HFFc6 (cell line): ENCODE measurements around the gene MRTFA. TPM values are rescaled to one million over a fixed set of nuclear protein-coding genes. Genes with fewer than 3 reads are reported as not detected.
"Not testable (repeated sequence)": the region's sequence is repeated elsewhere in the genome, so short reads cannot be mapped to it uniquely, and the experiment has no call there.

Source experiments
- DNase-seq: peaks from one replicate; pipeline ENCODE4 v3.0.0-alpha.2; 2018
- H3K27ac Mint-ChIP-seq: 2 replicates; pipeline ENCODE4 v1.8.0; 2020; ENCODE audit warnings: mild to moderate bottlenecking, mixed read lengths
- H3K27me3 Mint-ChIP-seq: 2 replicates; pipeline ENCODE4 v1.8.0; 2021; ENCODE audit warnings: mild to moderate bottlenecking, moderate library complexity, mixed read lengths; ENCODE audit not compliant: insufficient read depth
- H3K36me3 Mint-ChIP-seq: 2 replicates; pipeline ENCODE4 v1.8.0; 2021; ENCODE audit warnings: low read depth, mixed read lengths
- H3K4me1 Mint-ChIP-seq: 2 replicates; pipeline ENCODE4 v1.8.0; 2020; ENCODE audit warnings: low read depth, mixed read lengths
- H3K4me3 Mint-ChIP-seq: 2 replicates; pipeline ENCODE4 v1.8.0; 2020; ENCODE audit warnings: mild to moderate bottlenecking, moderate library complexity, mixed read lengths
- H3K9me3 Mint-ChIP-seq: 2 replicates; pipeline ENCODE4 v1.8.0; 2020; ENCODE audit warnings: mild to moderate bottlenecking, mixed read lengths
- CTCF ChIP-seq: fragments of 200-600 bp; sonication (generic); IDR thresholded peaks from 2 replicates; pipeline ENCODE4 v1.5.0; 2021; ENCODE audit warnings: antibody characterized with exemption, mild to moderate bottlenecking
- total RNA-seq, 6 experiments: library from RNA; stranded (reverse); fragmentation: NEBNext Ultra II Directional; extraction: Animal tissue kit (Norgen Biotek cat#: 25700); gene quantifications; 2 replicates in 1 of 6; 3 replicates in 5 of 6; pipeline ENCODE4 v1.2.3, GENCODE V29; 2021

Gene MRTFA
- total RNA-seq, 6 experiments from 2014 or later = 36.4 to 48.7 (median 42.2) TPM

GRCh38 chr22:40533712-40534378 lies 102.7 kb downstream of the MRTFA start:
- Mint-ChIP-seq H3K9me3 (no peaks in the 10 kb centered on the region), H3K27ac (peak overlapping the region; percentile 85), H3K4me3 (peak overlapping the region; percentile 89), H3K27me3 (no peaks in the 10 kb centered on the region), H3K36me3 (no peaks in the 10 kb centered on the region; the same call in 1 of the 2 replicates), H3K4me1 (peaks cover 64% of the 10 kb centered on the region)
- no peak for TF ChIP-seq CTCF
- DNase-seq = peak; percentile 60

DNA sequence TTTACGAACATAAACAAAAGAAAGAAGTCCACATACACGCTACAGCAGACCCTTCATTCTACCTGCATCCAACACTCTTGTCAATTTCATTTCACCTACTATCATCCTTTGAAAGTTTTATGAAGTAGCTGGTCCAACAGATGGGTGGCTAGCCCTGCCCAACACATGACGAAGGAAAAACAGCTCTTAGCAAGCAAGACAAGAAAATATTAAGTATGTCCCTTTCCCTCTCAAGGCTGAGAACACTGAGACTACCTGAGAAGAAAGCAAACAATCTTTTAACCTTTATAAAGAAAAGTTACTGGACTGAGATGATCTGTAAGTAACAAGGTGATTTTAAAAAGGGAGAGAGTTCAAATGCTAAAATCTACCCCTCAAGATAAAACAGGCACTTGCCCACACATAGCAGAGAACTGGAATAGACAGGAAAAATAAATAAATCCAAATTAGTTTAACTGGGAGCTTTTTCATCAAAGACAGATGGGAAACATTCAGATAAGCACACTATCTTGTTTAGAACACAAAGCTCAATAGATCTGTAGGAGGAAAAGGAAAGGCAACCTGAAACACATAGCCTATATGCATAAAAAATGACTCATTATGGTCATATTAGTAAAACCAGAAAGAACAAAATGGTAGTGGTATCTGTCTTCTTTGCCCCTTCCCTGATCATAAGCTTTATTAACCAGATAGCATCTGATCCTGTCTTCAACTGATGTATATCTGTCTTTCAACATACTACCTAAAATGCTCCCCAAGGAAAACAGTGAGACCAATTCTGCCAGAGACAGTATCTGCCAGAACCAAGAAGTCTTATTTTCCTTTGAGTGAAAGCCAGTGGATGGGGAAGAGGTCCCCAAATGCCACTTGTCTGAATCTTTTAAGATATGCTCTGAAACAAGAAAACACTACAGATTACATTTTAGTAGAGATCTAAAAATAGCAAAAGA lies 104.3 kb downstream of the MRTFA start:
- Mint-ChIP-seq H3K27ac (peak overlapping the region; percentile 36), H3K4me3 (peak overlapping the region; percentile 89)
- TF ChIP-seq CTCF = no peak

DNA sequence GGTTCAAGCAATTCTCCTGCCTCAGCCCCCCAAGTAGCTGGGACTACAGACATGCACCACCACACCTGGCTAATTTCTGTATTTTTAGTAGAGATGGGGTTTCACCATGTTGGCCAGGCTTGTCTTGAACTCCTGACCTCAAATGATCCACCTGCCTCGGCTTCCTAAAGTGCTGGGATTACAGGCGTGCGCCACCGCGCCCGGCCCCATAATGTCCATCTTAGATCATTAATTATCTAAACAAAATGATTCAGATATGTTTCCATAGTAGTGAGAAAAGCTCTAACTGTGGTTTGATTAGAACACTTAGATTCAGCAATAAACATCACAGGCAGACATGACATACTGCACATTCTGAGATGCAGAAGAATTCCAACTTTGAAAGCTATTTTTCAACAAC lies 106.1 kb downstream of the MRTFA start:
- H3K9me3 Mint-ChIP-seq, H3K27me3 Mint-ChIP-seq, H3K36me3 Mint-ChIP-seq, DNase-seq, H3K4me3 Mint-ChIP-seq, H3K27ac Mint-ChIP-seq: not testable (repeated sequence)
- peaks cover 94% of the 10 kb centered on the region for H3K4me1 Mint-ChIP-seq

More for the DNA sequence above, 104.3 kb downstream of the MRTFA start:
- no peak for DNase-seq
- Mint-ChIP-seq H3K9me3 (no peaks in the 10 kb centered on the region), H3K27me3 (no peaks in the 10 kb centered on the region), H3K36me3 (peaks cover 4% of the 10 kb centered on the region), H3K4me1 (peaks cover 81% of the 10 kb centered on the region)

- Mint-ChIP-seq H3K4me1 (peaks cover 94% of the 10 kb centered on the region), H3K36me3 (peaks cover 4% of the 10 kb centered on the region), H3K27me3 (no peaks in the 10 kb centered on the region), H3K27ac (peak overlapping the region; percentile 20), H3K9me3 (no peaks in the 10 kb centered on the region), H3K4me3 (no peak overlapping the region)
- TF ChIP-seq CTCF = no peak
- DNase-seq = peak; percentile 18
Measured at GRCh38 chr22:40529821-40530220, 106.7 kb downstream of the MRTFA start.

DNA sequence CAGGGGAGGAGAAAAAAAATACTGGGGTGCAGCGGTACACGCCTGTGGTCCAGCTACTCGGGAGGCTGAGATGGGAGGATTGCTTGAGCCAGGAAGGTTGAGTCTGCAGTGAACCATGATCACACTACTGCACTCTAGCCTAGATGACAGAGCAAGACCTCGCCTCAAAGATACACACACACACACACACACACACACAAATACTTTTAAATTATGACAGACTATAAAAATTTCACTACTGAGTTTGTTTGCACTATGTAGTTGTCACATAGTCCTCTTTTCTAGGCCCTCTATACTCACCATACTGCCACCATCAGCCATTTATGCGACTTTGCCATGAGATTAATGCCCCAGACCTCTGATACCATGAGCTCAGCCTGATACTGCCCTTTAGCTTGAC lies 109.6 kb downstream of the MRTFA start:
- no peak for DNase-seq
- no peak for TF ChIP-seq CTCF
- Mint-ChIP-seq H3K9me3 (no peaks in the 10 kb centered on the region), H3K27me3 (no peaks in the 10 kb centered on the region), H3K4me1 (peaks cover 74% of the 10 kb centered on the region), H3K27ac (peak overlapping the region; percentile 89), H3K36me3 (peaks cover 4% of the 10 kb centered on the region), H3K4me3 (no peak overlapping the region; the same call in 1 of the 2 replicates)
